GM20000 (cell line): ENCODE data around the gene TRMT6.

Experiments
- DNase-seq: peaks from one replicate; pipeline ENCODE4 v3.0.0; 2012; ENCODE audit warnings: low spot score
- TF ChIP-seq, protein P1 (sequence below): IDR thresholded peaks from 2 replicates; pipeline ENCODE4 v1.5.1; 2012; ENCODE audit warnings: mild to moderate bottlenecking, control low read depth; ENCODE audit errors: extremely low read depth, missing control alignments

Gene TRMT6

GRCh38 chr20:5967469-5967868 is 17.1 kb upstream of the TRMT6 start:
- DNase-seq: no peak
- TF ChIP-seq, protein P1, sequence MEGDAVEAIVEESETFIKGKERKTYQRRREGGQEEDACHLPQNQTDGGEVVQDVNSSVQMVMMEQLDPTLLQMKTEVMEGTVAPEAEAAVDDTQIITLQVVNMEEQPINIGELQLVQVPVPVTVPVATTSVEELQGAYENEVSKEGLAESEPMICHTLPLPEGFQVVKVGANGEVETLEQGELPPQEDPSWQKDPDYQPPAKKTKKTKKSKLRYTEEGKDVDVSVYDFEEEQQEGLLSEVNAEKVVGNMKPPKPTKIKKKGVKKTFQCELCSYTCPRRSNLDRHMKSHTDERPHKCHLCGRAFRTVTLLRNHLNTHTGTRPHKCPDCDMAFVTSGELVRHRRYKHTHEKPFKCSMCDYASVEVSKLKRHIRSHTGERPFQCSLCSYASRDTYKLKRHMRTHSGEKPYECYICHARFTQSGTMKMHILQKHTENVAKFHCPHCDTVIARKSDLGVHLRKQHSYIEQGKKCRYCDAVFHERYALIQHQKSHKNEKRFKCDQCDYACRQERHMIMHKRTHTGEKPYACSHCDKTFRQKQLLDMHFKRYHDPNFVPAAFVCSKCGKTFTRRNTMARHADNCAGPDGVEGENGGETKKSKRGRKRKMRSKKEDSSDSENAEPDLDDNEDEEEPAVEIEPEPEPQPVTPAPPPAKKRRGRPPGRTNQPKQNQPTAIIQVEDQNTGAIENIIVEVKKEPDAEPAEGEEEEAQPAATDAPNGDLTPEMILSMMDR: no peak

DNA sequence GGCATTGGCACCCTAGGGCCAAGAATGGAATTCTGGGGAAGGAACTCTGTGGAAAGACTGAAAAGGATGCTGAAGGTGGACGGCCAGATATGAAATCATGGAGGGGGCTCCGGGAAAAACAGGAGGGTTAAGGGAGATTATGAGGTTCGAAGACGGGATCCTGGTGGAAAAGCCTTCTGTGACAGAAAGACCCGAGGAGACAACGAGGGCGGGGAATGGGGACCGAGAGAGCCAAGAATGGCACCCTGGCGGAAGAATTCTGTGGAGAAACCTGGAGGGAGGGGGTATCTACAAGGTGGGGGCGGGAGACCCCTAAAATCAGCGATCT is 426 bp downstream of the TRMT6 start:
- DNase-seq: no peak
- TF ChIP-seq, protein P1: no peak

GRCh38 chr20:5947276-5947675 is 3.1 kb downstream of the TRMT6 start:
- TF ChIP-seq, protein P1: no peak
- no peak for DNase-seq

DNA sequence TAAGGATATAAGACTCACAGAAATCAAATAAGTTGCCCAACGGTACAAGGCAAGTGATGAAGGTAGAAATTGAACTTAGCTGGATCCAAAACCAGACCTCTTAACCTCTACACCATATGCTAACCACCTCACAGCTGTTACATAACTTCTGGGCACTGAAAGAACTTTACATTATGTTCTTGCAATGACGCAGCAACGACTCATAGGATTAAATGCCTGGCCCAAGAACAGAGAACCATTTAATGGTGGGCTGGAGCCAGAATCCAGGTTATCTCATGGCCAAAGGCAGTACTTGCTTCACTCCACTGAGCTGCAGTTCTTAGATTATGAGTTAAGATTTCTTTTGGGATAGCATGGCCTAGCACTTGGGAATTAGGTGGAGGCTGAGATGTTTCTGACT is 4.4 kb downstream of the TRMT6 start:
- TF ChIP-seq, protein P1: no peak
- DNase-seq: no peak

- TF ChIP-seq, protein P1: no peak
- no peak for DNase-seq
Measured at GRCh38 chr20:5938456-5939029, 11.8 kb downstream of the TRMT6 start.

GRCh38 chr20:5936238-5936637 is 14.1 kb downstream of the TRMT6 start:
- DNase-seq: no peak
- TF ChIP-seq, protein P1: no peak

- TF ChIP-seq, protein P1: no peak
- DNase-seq: no peak
Measured at GRCh38 chr20:5935384-5935783, 14.9 kb downstream of the TRMT6 start.
